Suppressor macrophage treated with lipopolysaccharide for 4 hours (primary cell): ENCODE results near the gene IGF2BP3.
A peak's percentile ranks its signal among the peaks of the same experiment; 100 is the strongest.

Experiments used
- DNase-seq: peaks from one replicate; pipeline ENCODE4 v3.0.0-alpha.2; 2020

The IGF2BP3 gene

DNA sequence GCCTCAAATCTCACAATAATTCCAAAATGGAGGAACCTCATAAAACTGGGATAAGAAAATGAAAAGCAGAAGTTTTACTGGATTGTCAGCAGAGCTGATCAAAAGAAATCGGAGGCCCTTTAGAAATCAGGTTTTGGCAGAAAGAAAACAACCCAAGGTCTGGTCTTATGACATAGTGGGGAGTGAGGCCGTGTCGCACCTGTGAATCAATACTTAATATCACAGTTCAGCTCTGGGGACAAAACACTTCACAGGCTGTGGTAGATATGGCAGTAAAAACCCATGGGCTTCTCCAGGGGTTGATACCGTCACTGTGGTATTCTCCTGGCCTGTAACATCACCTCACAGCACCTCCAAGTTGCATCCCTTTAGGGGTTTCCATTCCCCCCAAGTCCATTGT lies 177.7 kb downstream of the IGF2BP3 start:
- no peak for DNase-seq

DNA sequence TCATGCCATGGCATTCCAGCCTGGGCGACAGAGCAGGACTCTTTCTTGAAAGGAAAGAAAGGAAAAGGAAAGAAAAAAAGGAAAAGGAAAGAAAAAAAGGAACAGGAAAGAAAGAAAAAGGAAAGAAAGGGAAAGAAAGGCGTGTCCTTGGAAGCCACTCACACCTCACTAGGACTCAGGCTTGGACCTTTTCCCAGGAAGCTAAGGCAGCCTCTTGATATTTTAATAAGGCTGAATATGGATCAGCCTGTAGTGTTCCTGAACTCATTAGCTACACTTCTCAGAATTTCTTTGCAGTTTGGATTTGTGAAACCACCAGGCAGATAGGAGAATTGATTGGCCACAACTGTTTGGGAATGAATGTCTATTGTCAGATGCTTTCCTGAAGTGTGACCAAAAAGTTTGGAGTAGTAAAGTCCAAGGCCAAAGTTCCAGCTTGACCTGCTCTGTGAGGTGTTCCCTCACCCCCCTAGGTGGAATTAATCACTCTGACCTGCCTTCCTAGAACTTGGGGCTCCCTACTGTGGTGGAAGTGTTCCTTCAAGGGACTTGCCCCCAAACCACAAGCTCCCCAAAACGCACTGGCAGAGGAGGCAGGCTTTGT lies 178.2 kb downstream of the IGF2BP3 start:
- DNase-seq = no peak

DNA sequence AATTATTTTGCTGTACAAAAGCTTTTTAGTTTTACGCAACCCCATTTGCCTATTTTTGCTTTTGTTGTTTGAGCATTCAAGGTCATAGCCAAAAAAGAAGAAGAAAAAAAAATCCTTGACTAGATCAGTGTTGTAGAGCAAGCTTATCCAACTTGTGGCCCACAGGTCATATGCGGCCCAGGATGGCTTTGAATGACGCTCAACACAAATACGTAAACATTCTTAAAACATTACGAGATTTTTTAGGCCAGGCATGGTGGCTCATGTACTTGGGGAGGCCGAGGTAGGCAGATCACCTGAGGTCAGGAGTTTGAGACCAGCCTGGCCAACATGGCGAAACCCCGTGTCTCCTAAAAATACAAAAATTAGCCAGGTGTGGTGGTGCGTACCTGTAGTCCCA lies 179.3 kb downstream of the IGF2BP3 start:
- no peak for DNase-seq

DNA sequence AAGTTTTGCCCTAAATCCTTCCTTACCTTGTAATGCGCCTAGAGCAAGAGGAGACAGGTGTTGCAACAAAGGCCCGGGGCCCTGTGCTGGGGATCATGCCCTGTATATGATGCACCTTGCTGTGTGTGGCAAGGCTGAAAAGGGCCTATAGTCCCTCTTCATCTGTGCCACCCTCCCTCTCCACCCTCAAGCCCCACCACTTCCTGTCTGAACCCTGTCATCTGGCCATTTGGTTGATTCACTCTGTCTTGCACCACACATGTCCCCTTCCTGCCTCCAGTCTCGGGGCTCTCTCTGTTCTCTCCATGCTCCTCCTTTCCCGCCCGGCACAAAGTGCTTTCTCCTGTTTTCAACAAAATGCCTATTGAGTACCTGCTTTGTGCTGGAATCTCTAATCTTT lies 182.7 kb downstream of the IGF2BP3 start:
- DNase-seq = peak; percentile 22

DNA sequence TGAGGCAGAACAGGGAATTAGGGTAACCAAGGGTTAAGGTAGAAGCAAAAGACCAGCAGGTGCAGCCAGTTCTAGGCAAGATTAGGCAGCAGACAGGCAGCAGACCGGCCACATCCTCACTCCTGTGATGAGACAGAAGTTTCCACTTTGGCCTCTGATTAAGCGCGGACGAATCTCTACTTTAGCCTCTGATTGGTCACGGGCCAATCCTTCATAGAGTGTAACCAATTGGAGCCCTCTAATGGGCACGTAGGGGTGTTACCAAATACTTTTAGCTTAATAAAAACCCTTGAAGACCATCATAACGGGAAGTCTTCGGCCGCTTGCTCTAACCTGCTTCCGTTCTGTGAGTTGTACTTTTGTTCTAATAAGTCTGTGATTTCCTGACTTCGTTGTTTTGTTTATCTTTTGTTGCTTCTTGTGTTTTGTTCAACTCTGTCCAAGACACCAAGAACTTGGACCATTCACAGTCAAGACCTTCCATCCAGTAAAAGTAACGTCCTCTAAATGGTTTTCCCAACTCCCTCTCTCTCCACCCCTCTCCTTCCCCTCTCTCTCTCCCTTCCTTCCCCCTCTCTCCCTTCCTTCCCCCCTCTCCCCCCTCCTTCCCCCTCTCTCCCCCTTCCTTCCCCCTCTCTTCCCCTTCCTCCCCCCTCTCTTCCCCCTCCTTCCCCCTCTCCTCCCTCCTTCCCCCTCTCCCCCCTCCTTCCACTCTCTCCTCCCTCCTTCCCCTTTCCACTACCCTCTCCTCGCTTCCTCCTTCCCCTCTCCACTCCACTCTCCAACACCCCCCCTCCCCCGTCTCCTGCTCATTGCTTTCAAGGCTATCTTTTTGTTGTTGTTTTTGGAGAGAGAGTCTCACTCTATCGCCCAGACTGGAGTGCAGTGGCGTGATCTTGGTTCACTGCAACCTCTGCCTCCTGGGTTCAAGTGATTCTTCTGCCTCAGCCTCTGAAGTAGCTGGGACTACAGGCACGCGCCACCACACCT lies 184.3 kb downstream of the IGF2BP3 start:
- DNase-seq = no peak

DNA sequence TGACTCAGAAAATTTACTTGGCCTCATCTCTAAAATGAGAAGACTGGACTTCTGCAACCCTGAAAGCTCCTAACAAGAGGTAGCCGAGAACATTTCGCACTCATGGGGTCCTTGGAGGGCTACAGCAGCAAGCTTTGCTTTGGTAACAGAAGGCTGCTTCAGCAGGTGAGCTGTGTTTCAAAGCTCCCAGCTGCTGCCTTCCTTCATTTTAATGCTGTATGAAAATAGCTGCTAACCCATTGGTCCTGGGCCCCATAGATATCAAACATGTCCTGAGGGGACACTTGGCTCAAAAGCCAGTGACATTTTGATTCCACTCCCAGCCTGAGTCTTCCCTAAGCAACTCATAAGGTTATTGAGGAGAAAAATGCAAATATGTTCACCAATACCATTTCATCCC lies 185.4 kb downstream of the IGF2BP3 start:
- no peak for DNase-seq

DNA sequence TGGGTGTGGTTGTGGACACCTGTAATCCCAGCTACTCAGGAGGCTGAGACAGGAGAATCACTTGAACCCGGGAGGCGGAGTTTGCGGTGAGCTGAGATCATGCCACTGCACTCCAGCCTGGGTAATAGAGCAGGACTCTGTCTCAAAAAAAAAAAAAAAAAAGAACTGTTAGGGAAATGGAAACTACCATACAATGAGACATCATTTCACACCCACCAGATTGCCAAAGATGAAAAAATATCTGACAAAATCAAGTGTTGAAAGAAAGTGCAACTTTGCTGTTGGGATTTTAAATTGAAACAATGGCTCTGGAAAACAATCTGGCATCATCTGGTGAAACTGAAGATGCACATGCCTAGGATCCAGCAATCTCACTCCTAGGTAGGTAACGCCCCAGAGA lies 187.2 kb downstream of the IGF2BP3 start:
- peak; percentile 43 for DNase-seq

DNA sequence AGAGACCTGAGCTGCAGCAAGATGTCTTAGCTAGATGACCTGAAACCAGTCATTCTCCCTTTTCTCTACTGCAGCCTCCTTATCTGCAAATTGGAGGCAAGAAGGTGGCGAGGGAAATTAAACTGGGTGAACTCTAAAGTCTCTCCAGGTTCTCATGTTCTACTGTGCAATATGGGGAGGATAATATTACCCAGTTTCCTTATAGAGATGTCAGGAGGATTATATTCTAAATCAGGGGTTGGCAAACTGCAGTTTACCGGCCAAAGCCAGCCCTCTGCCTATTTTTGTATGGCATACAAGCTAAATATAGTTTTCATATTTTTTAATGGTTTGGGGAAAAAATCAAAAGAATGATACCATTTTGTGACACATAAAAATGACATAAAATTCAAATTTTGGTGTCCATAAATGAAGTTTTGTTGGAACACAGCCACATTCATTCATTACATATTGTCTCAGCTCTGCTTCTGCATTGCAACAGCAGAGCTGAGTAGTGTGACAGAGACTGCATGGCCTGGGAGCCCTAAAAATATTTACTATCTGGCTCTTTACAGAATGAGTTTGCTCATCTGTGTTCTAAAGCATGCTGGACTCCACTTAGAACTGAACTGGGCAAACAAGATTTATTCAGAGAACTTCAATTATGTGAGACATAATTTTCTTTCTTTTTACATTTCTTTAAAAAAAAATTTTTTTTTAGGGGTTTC lies 190.3 kb downstream of the IGF2BP3 start:
- no peak for DNase-seq

DNA sequence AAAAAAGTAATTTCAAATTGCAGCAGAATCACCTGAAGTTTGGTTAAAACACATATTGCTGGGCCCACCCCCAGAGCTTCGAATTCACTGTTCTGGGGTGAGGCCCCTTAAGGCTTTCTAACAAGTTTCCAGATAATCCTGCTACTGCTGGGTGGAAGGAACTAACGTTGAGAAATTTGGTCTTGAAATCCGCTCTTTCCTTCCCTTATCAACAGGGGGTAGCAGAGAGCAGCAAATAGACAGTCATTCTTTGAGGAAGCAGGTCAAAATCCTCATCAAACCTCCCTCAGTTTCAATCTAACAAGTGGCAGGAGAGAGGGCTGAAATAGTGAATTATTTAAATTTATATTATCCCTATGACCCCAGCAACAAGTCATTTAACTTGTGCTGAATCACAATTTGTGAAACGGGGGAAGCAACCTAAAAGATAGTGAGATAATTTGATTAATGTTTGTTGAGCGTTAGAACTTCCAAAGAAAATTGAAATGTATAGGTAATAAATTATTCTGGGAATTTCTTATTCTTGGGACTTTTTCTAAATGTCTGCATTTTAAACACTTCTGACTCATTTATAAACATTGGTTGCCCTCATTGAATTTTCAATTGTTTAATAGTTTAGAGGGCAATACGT lies 192.8 kb downstream of the IGF2BP3 start:
- peak; percentile 81 for DNase-seq

DNA sequence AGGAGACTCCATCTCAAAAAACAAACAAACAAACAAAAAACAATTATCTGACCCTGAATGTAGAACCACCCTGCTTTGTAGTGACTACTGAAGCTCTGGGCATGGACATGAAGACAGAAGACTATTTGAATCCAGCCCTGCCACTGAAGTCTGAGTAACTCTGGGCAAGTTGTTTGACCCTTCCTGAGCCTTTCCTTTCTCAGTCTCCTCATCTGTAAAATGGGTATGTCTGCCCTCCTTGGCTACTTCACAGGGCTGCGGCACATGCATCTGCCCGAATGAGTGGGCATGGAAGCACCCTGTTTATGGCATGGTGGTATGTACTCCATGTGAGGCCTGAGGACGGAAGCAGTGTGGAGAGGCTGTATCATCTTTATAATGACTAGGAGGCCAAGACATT lies 193.3 kb downstream of the IGF2BP3 start:
- DNase-seq = no peak

DNA sequence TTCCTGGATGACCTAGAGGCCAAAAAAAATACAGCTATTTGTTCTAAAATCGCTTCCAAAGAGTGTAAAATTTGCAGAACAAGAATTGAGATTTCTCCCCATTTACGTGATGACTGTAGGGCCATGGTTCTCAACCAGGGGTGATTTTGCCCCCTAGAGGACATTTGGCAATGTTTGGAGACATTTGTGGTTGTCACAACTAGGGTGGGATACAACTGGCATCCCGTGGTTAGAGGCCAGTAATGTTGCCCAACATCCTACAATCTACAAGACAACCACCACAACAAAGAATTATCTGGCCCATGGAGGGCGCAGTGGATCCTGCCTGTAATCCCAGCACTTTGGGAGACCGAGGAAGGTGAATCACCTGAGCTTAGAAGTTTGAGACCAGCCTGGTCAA lies 193.9 kb downstream of the IGF2BP3 start:
- DNase-seq = no peak

DNA sequence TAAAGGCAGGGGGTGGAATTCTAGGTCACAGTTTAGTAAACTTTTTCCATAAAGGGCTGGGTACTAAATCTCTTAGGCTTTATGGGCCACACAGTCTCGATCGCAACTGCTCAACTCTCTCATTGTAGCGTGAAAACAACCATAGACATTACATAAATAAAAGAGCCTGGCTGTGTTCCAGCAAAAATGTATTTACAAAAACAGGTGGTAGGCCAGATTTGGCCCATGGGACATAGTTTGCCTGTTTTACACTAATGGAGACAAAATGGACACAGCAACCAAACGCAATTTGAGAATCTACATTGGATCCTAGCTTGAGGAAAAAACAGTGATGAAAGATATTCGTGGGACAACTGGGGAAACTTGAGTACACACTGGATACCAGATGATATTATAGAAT lies 194.4 kb downstream of the IGF2BP3 start:
- no peak for DNase-seq

DNA sequence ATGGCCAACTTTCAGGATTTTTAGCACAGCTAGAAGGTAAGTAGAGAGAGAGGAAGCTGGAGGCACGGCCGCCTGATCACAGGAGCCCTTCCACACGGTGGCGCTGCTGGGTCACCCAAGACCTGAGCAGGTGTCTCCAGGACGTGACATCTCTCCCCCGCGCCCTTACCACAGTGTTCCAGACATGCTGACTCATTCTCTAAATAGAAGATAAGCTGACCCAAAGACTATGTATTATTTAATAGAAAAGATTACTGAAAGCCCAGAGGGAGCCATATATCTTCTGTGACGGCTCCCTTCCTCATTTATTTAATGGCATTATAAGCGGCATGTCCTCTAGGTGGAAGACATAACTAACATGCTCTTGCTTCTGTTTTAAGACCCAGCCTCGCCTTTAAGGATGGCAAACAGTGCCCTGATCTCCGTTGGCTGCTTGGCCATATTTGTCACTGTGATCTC lies 197.1 kb downstream of the IGF2BP3 start:
- peak; percentile 69 for DNase-seq

DNA sequence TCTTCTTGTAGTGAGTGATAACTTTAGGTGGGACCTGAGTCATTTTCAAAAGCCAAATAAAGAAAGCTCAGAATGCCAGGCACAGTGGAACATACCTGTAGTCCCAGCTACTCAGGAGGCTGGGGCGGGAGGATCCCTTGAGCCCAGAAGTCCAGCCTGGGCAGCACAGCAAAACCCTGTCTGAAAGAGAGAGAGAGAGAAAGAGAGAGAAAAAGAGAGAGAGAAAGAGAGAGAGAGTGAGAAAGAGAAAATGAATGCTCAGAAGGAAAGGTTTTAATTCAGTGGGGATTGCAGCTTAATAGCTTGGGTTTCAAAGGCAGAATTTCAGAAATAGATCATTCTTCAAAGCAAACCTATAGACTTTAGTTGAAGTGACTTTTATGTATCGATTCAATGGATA lies 198.0 kb downstream of the IGF2BP3 start:
- no peak for DNase-seq

DNA sequence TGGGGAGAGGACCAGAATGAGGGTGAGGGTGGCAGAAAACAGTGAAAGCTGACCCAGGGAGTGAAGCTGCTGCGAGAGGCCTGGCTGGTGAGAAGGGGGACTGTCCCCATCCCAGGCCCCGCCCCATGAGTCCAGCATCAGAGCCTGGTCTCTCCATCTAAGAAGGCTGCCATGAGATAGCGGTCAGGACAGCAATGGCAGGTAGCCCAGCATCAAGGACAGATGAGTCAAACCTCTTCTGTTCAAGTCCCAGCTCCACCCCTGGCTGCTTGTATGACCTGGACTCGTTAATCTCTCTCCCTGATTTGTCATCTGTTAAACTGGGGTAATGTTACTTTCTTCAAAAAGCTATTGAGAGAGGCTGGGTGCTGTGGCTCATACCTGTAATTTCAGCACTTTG lies 201.5 kb downstream of the IGF2BP3 start:
- no peak for DNase-seq

DNA sequence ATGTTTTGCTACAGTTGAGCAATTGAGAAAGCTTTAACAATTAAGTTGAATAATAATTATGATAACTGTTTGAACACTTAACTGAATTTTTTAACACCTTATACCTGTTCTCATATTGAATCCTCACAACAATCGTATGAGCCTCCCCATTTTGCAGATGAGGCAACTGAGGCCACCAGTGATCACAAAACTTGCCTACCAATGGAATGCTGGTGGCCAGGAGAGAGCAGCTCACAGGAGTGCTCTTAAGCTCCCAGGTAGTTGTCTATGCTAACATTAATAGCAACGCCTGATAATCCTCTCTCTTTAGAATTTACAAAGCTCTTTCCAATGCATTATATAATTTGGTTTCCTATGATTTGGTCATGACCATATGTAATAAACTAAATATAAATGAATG lies 202.1 kb downstream of the IGF2BP3 start:
- DNase-seq = no peak

DNA sequence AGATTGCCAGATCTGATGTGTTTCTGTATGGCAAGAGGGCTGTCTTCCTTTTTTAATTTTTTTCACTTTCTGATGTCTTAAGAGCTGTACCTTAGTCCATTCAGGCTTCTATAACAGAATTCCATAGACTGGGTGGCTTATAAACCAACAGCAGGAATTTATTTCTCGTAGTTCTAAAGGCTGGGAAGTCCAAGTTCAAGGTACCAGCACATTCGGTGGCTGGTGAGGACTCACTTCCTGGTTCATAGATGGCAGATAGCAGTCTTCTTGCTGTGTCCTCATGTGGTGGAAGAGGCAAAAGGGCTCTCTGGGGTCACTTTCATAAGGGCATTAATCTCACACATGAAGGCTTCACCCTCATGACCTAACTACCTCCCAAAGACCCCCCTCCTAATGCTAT lies 202.9 kb downstream of the IGF2BP3 start:
- DNase-seq = no peak

DNA sequence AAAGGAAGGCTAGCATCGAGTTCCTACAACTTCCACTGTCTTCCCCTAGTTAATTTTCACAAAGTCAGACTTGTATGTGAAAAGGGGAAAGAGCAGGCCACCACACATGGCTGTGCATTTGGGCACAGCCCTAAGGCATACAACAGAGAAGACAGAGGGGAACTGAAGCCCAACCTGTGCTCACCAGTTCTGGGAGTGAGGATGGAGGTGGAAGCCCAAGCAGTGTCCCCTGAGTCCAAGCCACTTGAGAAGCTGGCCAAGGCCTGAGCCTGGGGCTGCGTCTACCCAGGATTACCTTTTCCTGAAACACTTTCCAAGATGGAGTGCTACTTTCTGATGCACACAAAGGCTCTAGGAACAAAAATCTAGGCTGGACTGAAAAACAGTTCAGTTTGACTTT lies 203.4 kb downstream of the IGF2BP3 start:
- DNase-seq = no peak

DNA sequence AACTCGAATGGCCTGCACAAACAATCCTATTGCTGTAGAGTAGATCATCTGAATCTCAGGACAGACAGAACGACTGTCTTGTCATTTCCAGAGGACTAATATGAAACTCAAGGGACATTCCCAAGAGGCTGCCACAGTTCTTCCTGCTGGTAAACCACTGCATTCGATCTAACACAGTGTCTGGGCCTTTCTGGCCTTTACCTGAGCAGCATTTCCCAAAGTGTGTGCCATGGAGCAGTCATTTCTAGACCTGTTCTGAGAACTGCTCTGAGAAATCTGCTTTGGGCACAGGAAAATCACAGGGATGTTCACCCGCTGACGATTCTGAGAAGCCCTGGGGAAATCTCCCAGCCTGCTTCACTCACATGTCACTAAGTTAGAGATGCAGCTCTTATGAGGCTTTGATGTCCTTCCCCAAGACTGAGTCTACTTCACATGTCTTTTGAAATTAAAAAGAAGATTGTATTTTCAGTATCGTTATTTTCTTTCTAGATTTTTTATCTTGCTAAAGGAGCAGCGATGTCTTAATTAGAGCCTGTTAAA lies 205.3 kb downstream of the IGF2BP3 start:
- no peak for DNase-seq

DNA sequence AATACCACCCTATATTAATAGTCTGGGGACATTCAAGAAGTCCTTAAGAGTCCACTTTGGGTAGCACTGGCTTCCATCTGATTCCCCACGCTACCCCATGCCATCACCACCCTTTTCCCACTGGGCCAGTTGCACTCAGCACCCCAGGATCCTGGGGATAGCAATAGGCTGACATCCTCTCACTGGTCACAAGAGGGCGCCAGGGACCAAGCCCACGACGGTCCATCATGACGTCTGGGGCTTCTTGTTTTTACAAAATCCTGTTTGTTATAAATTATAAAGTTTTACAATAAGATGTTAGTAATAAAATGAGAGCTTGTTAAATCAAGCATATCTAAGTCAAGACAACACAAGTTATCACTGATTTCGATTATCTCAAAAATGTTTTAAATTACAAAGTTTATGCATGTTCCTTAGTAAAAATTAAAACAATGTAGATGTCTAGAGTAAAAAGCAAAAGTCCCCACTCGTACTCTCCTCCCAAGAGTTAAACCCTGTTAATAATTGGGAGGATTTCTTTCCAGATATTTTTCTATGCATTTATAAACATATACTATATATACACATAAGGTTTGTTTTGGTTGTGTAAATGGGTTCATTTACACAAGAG lies 208.3 kb downstream of the IGF2BP3 start:
- peak; percentile 78 for DNase-seq

DNA sequence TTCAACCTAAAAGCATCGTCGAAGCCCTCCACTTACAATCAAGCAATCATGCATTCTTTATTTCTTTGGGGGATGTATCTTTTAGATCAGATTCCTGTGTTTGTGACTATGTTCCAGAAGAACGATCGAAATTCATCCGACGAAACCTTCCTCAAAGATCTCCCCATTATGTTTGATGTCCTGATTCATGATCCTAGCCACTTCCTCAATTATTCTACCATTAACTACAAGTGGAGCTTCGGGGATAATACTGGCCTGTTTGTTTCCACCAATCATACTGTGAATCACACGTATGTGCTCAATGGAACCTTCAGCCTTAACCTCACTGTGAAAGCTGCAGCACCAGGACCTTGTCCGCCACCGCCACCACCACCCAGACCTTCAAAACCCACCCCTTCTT lies 209.9 kb downstream of the IGF2BP3 start:
- no peak for DNase-seq
